Esophagus squamous epithelium (tissue), 4 donors: ENCODE data around the gene EIF3B.

Source experiments
- POLR2A ChIP-seq, 4 donors: fragments of 450-650 bp; IDR thresholded peaks; one replicate each; pipeline ENCODE4 v1.6.1; 2017; ENCODE audit warnings: antibody characterized with exemption in 4 of 4, mild to moderate bottlenecking in 4 of 4, moderate library complexity in 3 of 4
- TF ChIP-seq, protein P1 (sequence below), 6 experiments: fragments of 450-650 bp in 4 of 6; fragments of 200-600 bp in 2 of 6; sonication (generic) in 2 of 6; IDR thresholded peaks; one replicate each; pipeline ENCODE4 v1.5.1; 2016 to 2019; ENCODE audit warnings: antibody characterized with exemption in 6 of 6, mild to moderate bottlenecking in 4 of 6, moderate library complexity in 4 of 6

GRCh38 chr7:2402687-2403013 is 48.0 kb downstream of the EIF3B start:
- TF ChIP-seq, protein P1, sequence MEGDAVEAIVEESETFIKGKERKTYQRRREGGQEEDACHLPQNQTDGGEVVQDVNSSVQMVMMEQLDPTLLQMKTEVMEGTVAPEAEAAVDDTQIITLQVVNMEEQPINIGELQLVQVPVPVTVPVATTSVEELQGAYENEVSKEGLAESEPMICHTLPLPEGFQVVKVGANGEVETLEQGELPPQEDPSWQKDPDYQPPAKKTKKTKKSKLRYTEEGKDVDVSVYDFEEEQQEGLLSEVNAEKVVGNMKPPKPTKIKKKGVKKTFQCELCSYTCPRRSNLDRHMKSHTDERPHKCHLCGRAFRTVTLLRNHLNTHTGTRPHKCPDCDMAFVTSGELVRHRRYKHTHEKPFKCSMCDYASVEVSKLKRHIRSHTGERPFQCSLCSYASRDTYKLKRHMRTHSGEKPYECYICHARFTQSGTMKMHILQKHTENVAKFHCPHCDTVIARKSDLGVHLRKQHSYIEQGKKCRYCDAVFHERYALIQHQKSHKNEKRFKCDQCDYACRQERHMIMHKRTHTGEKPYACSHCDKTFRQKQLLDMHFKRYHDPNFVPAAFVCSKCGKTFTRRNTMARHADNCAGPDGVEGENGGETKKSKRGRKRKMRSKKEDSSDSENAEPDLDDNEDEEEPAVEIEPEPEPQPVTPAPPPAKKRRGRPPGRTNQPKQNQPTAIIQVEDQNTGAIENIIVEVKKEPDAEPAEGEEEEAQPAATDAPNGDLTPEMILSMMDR (IDR thresholded peaks at IDR 0.05): no peak
- no peak for TF ChIP-seq POLR2A (IDR thresholded peaks at IDR 0.05)
